Hepatocyte (in vitro differentiated cells): ENCODE data around the gene STARD5. TPM values are rescaled to one million over a fixed set of nuclear protein-coding genes. Genes with fewer than 3 reads are reported as not detected.

Source experiments
- DNase-seq: peaks from one replicate; pipeline ENCODE4 v3.0.0-alpha.2; 2016; ENCODE audit warnings: low spot score
- H2AFZ ChIP-seq: fragments of 200-600 bp; sonication (generic); 2 replicates; pipeline ENCODE4 v1.6.0; 2016; ENCODE audit warnings: antibody characterized with exemption, mild to moderate bottlenecking
- H3K27ac ChIP-seq: fragments of 200-600 bp; sonication (generic); 2 replicates; pipeline ENCODE4 v1.5.1; 2016; ENCODE audit warnings: mild to moderate bottlenecking
- H3K27me3 ChIP-seq: fragments of 200-600 bp; sonication (generic); 2 replicates; pipeline ENCODE4 v1.6.1; 2016
- H3K36me3 ChIP-seq: fragments of 200-600 bp; sonication (generic); replicated peaks from 2 replicates; pipeline ENCODE4 v1.5.1; 2016; ENCODE audit warnings: low read depth; ENCODE audit not compliant: insufficient read depth
- H3K4me1 ChIP-seq: fragments of 200-600 bp; sonication (generic); 2 replicates; pipeline ENCODE4 v1.5.1; 2016; ENCODE audit warnings: mild to moderate bottlenecking, moderate library complexity; ENCODE audit not compliant: insufficient read depth
- H3K4me2 ChIP-seq: fragments of 200-600 bp; sonication (generic); 2 replicates; pipeline ENCODE4 v1.6.0; 2016
- H3K4me3 ChIP-seq: fragments of 200-600 bp; sonication (generic); 2 replicates; pipeline ENCODE4 v1.5.1; 2016; ENCODE audit warnings: mild to moderate bottlenecking
- H3K79me2 ChIP-seq: fragments of 200-600 bp; sonication (generic); 2 replicates; pipeline ENCODE4 v1.6.0; 2017; ENCODE audit warnings: mild to moderate bottlenecking
- H3K9me2 ChIP-seq: fragments of 200-600 bp; sonication (generic); replicated peaks from 2 replicates; pipeline ENCODE4 v1.6.0; 2017; ENCODE audit warnings: mild to moderate bottlenecking; ENCODE audit not compliant: insufficient read depth
- H3K9me3 ChIP-seq: fragments of 200-600 bp; sonication (generic); 2 replicates; pipeline ENCODE4 v1.5.1; 2016; ENCODE audit warnings: low read depth, mild to moderate bottlenecking
- H4K20me1 ChIP-seq: fragments of 200-600 bp; sonication (generic); 2 replicates; pipeline ENCODE4 v1.6.0; 2016; ENCODE audit warnings: mild to moderate bottlenecking; ENCODE audit not compliant: insufficient read depth, poor library complexity, severe bottlenecking
- EZH2 ChIP-seq: fragments of 200-600 bp; sonication (generic); IDR thresholded peaks from 2 replicates; pipeline ENCODE4 v1.6.1; 2016; ENCODE audit warnings: antibody characterized with exemption, mild to moderate bottlenecking, borderline replicate concordance
- EZH2phosphoT487 ChIP-seq: fragments of 200-600 bp; sonication (generic); IDR thresholded peaks from one replicate; pipeline ENCODE4 v1.6.1; 2018; ENCODE audit warnings: antibody characterized with exemption, mild to moderate bottlenecking, low read depth, moderate library complexity; ENCODE audit not compliant: unreplicated experiment, severe bottlenecking
- WGBS: methylation state at CpG from one replicate; pipeline ENCODE4 v1.1.6; 2016; ENCODE audit warnings: low lambda C conversion rate; ENCODE audit errors: missing lambda C conversion rate; 5-methylcytosine and 5-hydroxymethylcytosine counted together
- polyA plus RNA-seq: library from polyadenylated mRNA; unstranded; fragments of >200 nt; fragmentation: Nextera tagmentation; extraction: Ambion mirVana; gene quantifications from 2 replicates; pipeline ENCODE4 v1.2.1, GENCODE V29; 2016
- total RNA-seq: library from RNA; depleted of rRNA; stranded (reverse); fragments of >200 nt; gene quantifications from 2 replicates; pipeline ENCODE4 v1.2.3, GENCODE V29; 2014
- TF ChIP-seq, protein P1 (sequence below): fragments of 200-600 bp; sonication (generic); IDR thresholded peaks from 2 replicates; pipeline ENCODE4 v1.5.1; 2016; ENCODE audit warnings: antibody characterized with exemption, mild to moderate bottlenecking; ENCODE audit not compliant: poor library complexity

Gene STARD5
- total and polyA plus RNA-seq, 2 experiments from 2014 or later, result 7.2 to 13.7 TPM

DNA sequence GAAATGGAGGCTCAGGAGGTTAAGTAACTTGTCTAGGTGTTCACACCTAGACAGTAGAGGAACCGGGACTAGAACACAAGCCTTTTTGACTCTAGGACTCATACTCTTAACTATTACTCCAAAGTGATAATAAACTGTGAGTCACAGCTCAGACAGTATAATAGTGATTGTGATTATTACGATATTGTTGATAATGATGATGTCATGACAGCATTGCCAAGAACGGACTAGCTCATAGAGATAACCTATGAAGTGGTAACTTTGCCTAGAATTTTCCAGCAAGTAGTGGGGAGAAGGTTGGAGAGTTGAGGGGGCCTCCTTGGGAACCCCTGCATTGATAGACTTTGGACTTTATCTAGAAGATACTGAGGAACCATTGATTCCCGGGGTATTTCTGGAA is 34.0 kb downstream of the STARD5 start:
- H3K79me2 ChIP-seq, result no peaks in the 10 kb centered on the region
- WGBS, result 92% methylated on average over 4 of the region's 4 CpGs
- DNase-seq, result no peak
- no peaks in the 10 kb centered on the region for H3K27me3 ChIP-seq
- H2AFZ ChIP-seq, result no peak overlapping the region
- no peaks in the 10 kb centered on the region for H3K4me1 ChIP-seq
- H3K4me3 ChIP-seq, result no peak overlapping the region
- H4K20me1 ChIP-seq, result no peaks in the 10 kb centered on the region
- H3K4me2 ChIP-seq, result no peak overlapping the region
- no peaks in the 10 kb centered on the region for H3K36me3 ChIP-seq
- no peak overlapping the region for H3K27ac ChIP-seq
- TF ChIP-seq EZH2, result no peak
- TF ChIP-seq, protein P1, sequence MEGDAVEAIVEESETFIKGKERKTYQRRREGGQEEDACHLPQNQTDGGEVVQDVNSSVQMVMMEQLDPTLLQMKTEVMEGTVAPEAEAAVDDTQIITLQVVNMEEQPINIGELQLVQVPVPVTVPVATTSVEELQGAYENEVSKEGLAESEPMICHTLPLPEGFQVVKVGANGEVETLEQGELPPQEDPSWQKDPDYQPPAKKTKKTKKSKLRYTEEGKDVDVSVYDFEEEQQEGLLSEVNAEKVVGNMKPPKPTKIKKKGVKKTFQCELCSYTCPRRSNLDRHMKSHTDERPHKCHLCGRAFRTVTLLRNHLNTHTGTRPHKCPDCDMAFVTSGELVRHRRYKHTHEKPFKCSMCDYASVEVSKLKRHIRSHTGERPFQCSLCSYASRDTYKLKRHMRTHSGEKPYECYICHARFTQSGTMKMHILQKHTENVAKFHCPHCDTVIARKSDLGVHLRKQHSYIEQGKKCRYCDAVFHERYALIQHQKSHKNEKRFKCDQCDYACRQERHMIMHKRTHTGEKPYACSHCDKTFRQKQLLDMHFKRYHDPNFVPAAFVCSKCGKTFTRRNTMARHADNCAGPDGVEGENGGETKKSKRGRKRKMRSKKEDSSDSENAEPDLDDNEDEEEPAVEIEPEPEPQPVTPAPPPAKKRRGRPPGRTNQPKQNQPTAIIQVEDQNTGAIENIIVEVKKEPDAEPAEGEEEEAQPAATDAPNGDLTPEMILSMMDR, result no peak
- no peaks in the 10 kb centered on the region for H3K9me3 ChIP-seq
- H3K9me2 ChIP-seq, result no peaks in the 10 kb centered on the region

DNA sequence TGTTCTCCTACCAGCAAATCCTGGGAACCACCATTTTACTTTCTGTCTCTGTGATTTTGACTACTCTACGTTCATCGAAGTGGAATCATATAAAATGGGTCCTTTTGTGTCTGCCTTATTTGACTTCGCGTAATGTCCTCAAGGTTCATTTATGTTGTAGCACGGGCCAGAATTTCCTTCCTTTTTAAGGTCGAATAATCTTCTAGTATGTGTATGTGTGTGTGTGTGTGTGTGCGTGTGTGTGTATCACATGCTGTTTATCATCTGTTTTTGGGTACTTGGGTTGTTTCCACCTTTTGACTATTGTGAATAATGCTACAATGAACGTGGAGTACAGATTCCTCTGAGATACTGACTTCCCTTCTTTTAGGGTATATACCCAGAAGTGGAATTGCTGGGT is 35.3 kb downstream of the STARD5 start:
- H3K4me1 ChIP-seq, result no peaks in the 10 kb centered on the region
- no peaks in the 10 kb centered on the region for H3K36me3 ChIP-seq
- H3K4me2 ChIP-seq, result no peak overlapping the region
- no peak for DNase-seq
- no peaks in the 10 kb centered on the region for H3K79me2 ChIP-seq
- no peaks in the 10 kb centered on the region for H3K9me2 ChIP-seq
- H4K20me1 ChIP-seq, result no peaks in the 10 kb centered on the region
- H3K9me3 ChIP-seq, result no peaks in the 10 kb centered on the region
- TF ChIP-seq, protein P1, result no peak
- TF ChIP-seq EZH2, result no peak
- H3K4me3 ChIP-seq, result no peak overlapping the region
- H2AFZ ChIP-seq, result no peak overlapping the region
- no peak overlapping the region for H3K27ac ChIP-seq
- WGBS, result 92% methylated on average over 8 of the region's 8 CpGs
- no peaks in the 10 kb centered on the region for H3K27me3 ChIP-seq

DNA sequence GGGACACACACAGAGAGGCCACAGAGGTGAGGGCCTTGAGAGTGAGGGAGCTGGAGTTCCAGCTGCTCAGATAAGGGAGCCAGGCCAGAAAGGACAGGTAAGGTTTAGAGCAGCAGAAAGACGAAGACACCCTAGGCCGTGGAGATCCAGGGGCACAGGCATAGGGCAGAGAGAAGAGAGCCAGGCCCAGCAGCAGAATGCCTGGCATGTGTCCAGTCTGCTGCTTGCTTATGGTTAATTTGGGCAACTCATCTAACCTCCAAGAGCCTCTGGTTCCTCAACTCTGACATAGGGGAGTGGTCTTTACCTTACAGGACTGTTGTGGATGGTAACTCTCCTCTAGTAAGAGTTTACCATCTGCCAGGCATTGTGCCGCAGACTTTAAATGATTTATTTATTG is 35.9 kb downstream of the STARD5 start:
- Histone ChIP-seq H3K9me2 (no peaks in the 10 kb centered on the region), H3K27me3 (no peaks in the 10 kb centered on the region), H3K79me2 (no peaks in the 10 kb centered on the region), H3K4me2 (no peak overlapping the region), H2AFZ (no peak overlapping the region), H3K4me1 (no peaks in the 10 kb centered on the region), H4K20me1 (no peaks in the 10 kb centered on the region), H3K4me3 (no peak overlapping the region), H3K9me3 (no peaks in the 10 kb centered on the region), H3K36me3 (no peaks in the 10 kb centered on the region), H3K27ac (no peak overlapping the region)
- no peak for TF ChIP-seq EZH2
- TF ChIP-seq, protein P1, result no peak
- TF ChIP-seq EZH2phosphoT487, result no peak
- DNase-seq, result no peak
- 94% methylated on average over 3 of the region's 3 CpGs for WGBS

DNA sequence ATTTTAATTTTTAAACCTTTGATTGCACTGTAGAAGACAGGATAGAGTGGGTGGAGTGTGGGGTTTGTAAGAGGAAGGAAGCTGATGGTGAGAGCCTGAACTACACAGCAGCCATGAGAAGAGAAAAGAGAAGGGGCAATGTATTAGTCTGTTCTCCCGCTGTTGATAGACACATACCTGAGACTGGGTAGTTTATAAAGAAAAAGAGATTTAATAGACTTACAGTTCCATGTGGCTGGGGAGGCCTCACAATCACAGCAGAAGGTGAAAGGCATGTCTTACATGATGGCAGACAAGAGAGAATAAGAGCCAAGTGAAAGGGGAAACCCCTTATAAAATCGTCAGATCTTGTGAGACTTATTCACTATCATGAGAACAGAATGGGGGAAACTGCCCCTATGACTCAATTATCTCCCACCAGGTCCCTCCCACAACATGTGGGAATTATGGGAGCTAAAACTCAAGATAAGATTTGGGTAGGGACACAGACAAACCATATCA is 37.3 kb downstream of the STARD5 start:
- no peak overlapping the region for H3K4me2 ChIP-seq
- H3K27me3 ChIP-seq, result no peaks in the 10 kb centered on the region
- 91% methylated on average over 2 of the region's 2 CpGs for WGBS
- H3K79me2 ChIP-seq, result no peaks in the 10 kb centered on the region
- no peak overlapping the region for H3K27ac ChIP-seq
- no peaks in the 10 kb centered on the region for H3K9me3 ChIP-seq
- no peaks in the 10 kb centered on the region for H3K4me1 ChIP-seq
- TF ChIP-seq, protein P1, result no peak
- no peak for TF ChIP-seq EZH2phosphoT487
- TF ChIP-seq EZH2, result no peak
- no peak for DNase-seq
- no peaks in the 10 kb centered on the region for H4K20me1 ChIP-seq
- H2AFZ ChIP-seq, result no peak overlapping the region
- no peaks in the 10 kb centered on the region for H3K36me3 ChIP-seq
- no peaks in the 10 kb centered on the region for H3K9me2 ChIP-seq
- H3K4me3 ChIP-seq, result no peak overlapping the region
